BE2C (cell line): ENCODE results near the gene BTG3.

Source experiments
- DNase-seq: peaks from one replicate; pipeline ENCODE4 v3.0.0-alpha.2; 2020
- H3K27me3 ChIP-seq: fragments of 250-450 bp; sonication (Bioruptor Pico); 2 replicates; pipeline ENCODE4 v1.5.1; 2020; ENCODE audit warnings: mild to moderate bottlenecking
- H3K36me3 ChIP-seq: fragments of 250-450 bp; sonication (Bioruptor Pico); 2 replicates; pipeline ENCODE4 v1.5.1; 2020; ENCODE audit warnings: mild to moderate bottlenecking
- H3K4me1 ChIP-seq: fragments of 250-450 bp; sonication (Bioruptor Pico); 2 replicates; pipeline ENCODE4 v1.5.1; 2020
- H3K4me3 ChIP-seq: 2 replicates; pipeline ENCODE4 v1.5.1; 2011; ENCODE audit warnings: low read depth, low read length
- H3K9me3 ChIP-seq: fragments of 250-450 bp; sonication (Bioruptor Pico); 2 replicates; pipeline ENCODE4 v1.5.1; 2020
- TF ChIP-seq, protein P1 (sequence below): IDR thresholded peaks from 2 replicates; pipeline ENCODE4 v1.5.1; 2012; ENCODE audit warnings: mild to moderate bottlenecking, low read depth, low read length

BTG3 gene

GRCh38 chr21:17607684-17608083 is 5.0 kb downstream of the BTG3 start:
- H3K36me3 ChIP-seq = peaks cover 58% of the 10 kb centered on the region
- DNase-seq = no peak
- TF ChIP-seq, protein P1, sequence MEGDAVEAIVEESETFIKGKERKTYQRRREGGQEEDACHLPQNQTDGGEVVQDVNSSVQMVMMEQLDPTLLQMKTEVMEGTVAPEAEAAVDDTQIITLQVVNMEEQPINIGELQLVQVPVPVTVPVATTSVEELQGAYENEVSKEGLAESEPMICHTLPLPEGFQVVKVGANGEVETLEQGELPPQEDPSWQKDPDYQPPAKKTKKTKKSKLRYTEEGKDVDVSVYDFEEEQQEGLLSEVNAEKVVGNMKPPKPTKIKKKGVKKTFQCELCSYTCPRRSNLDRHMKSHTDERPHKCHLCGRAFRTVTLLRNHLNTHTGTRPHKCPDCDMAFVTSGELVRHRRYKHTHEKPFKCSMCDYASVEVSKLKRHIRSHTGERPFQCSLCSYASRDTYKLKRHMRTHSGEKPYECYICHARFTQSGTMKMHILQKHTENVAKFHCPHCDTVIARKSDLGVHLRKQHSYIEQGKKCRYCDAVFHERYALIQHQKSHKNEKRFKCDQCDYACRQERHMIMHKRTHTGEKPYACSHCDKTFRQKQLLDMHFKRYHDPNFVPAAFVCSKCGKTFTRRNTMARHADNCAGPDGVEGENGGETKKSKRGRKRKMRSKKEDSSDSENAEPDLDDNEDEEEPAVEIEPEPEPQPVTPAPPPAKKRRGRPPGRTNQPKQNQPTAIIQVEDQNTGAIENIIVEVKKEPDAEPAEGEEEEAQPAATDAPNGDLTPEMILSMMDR = no peak

GRCh38 chr21:17602874-17603273 is 9.8 kb downstream of the BTG3 start:
- DNase-seq = no peak
- no peaks in the 10 kb centered on the region for H3K9me3 ChIP-seq
- no peaks in the 10 kb centered on the region for H3K4me1 ChIP-seq
- no peak overlapping the region for H3K4me3 ChIP-seq
- no peaks in the 10 kb centered on the region for H3K27me3 ChIP-seq
- TF ChIP-seq, protein P1 = no peak
- H3K36me3 ChIP-seq = peaks cover 96% of the 10 kb centered on the region

More at GRCh38 chr21:17607684-17608083, 5.0 kb downstream of the BTG3 start:
- Histone ChIP-seq H3K4me1 (no peaks in the 10 kb centered on the region), H3K27me3 (no peaks in the 10 kb centered on the region), H3K4me3 (no peak overlapping the region), H3K9me3 (no peaks in the 10 kb centered on the region; the same call in 1 of the 2 replicates)

GRCh38 chr21:17598437-17598836 is 14.3 kb downstream of the BTG3 start:
- no peaks in the 10 kb centered on the region for H3K27me3 ChIP-seq
- no peak overlapping the region for H3K4me3 ChIP-seq
- TF ChIP-seq, protein P1 = no peak
- DNase-seq = no peak
- H3K36me3 ChIP-seq = peaks cover 86% of the 10 kb centered on the region
- H3K4me1 ChIP-seq = no peaks in the 10 kb centered on the region
- no peaks in the 10 kb centered on the region for H3K9me3 ChIP-seq

- no peaks in the 10 kb centered on the region for H3K4me1 ChIP-seq
Observed at GRCh38 chr21:17597680-17598079, 15.0 kb downstream of the BTG3 start.

GRCh38 chr21:17590430-17590829 is 22.3 kb downstream of the BTG3 start:
- no peaks in the 10 kb centered on the region for H3K4me1 ChIP-seq
- no peak overlapping the region for H3K4me3 ChIP-seq
- TF ChIP-seq, protein P1 = no peak
- no peaks in the 10 kb centered on the region for H3K27me3 ChIP-seq
- no peaks in the 10 kb centered on the region for H3K9me3 ChIP-seq
- H3K36me3 ChIP-seq = peaks cover 28% of the 10 kb centered on the region
- no peak for DNase-seq

More at GRCh38 chr21:17597680-17598079, 15.0 kb downstream of the BTG3 start:
- DNase-seq = no peak
- no peaks in the 10 kb centered on the region for H3K27me3 ChIP-seq
- H3K36me3 ChIP-seq = peaks cover 86% of the 10 kb centered on the region
- no peaks in the 10 kb centered on the region for H3K9me3 ChIP-seq
- H3K4me3 ChIP-seq = no peak overlapping the region
- TF ChIP-seq, protein P1 = no peak

GRCh38 chr21:17585875-17586450 is 26.7 kb downstream of the BTG3 start:
- no peak overlapping the region for H3K4me3 ChIP-seq
- H3K36me3 ChIP-seq = no peaks in the 10 kb centered on the region
- no peaks in the 10 kb centered on the region for H3K27me3 ChIP-seq
- TF ChIP-seq, protein P1 = peak; percentile 66
- no peaks in the 10 kb centered on the region for H3K9me3 ChIP-seq
- peak; percentile 27 for DNase-seq
- H3K4me1 ChIP-seq = no peaks in the 10 kb centered on the region
